ENCODE measurements around the gene RHOH. TPM values are rescaled to one million over a fixed set of nuclear protein-coding genes. Genes with fewer than 3 reads are reported as not detected.
"Not testable (repeated sequence)": the region's sequence is repeated elsewhere in the genome, so short reads cannot be mapped to it uniquely, and the experiment has no call there.

Gene RHOH
- total RNA-seq, 2 donors from 2014 or later, result 1.6 to 2.6 TPM

DNA sequence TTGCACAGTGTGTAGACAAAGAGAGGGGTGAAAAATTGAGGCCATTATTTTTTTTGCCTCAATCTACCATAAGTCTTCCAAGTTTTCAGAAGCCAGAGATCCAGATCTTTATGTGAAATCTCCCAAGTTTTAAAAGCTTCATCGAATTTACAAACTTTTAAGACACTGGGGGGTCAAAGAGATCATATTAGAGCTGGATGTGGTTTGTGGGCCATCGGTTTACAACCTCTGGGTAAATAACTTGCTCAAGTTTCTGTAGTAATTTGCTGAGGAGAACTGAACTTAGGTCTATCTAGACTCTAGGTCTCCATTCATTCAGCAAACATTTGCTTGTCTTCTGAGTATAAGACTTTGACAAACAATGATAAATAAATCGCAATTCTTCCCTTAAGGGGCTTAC, 84.3 kb downstream of the RHOH start:
- Histone ChIP-seq H3K27ac (no peak overlapping the region), H3K9me3 (no peaks in the 10 kb centered on the region), H3K36me3 (no peaks in the 10 kb centered on the region), H3K9ac (ENCODE audit: low read depth in 2 of 2, low read length in 2 of 2) (no peak overlapping the region), H3K4me1 (no peaks in the 10 kb centered on the region), H3K27me3 (no peaks in the 10 kb centered on the region), H3K4me3 (no peak overlapping the region)
- no peak for DNase-seq
- intact Hi-C loops (cut with DNase I), result no loop called here
- no peak for TF ChIP-seq CTCF (IDR thresholded peaks at IDR 0.05)

DNA sequence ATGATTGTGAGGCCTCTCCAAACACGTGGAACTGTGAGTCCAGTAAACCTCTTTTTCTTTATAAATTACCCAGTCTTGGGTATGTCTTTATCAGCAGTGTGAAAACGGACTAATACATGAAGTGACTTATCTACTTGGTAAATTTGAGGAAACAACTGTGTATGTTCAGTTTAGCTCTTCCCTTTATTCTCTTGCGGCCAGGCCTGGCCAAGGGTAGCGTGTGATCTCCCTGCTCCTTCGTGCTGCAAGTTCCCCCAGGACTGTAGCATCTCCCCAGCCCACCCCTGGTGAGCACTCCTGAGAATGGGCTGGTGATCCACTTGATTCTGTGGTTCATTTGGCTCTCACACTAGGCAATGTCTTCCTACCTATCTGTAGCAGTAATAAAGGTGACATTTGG, 85.1 kb downstream of the RHOH start:
- Histone ChIP-seq H3K27me3 (no peaks in the 10 kb centered on the region), H3K36me3 (no peaks in the 10 kb centered on the region), H3K4me3 (no peak overlapping the region), H3K9ac (ENCODE audit: low read depth in 2 of 2, low read length in 2 of 2) (no peak overlapping the region), H3K4me1 (no peaks in the 10 kb centered on the region), H3K9me3 (no peaks in the 10 kb centered on the region), H3K27ac (no peak overlapping the region)
- TF ChIP-seq CTCF (IDR thresholded peaks at IDR 0.05), result no peak
- intact Hi-C loops (cut with DNase I), result no loop called here
- no peak for DNase-seq

- H3K4me1 ChIP-seq; H3K9me3 ChIP-seq; DNase-seq; H3K27me3 ChIP-seq; H3K9ac ChIP-seq (ENCODE audit: low read depth in 2 of 2, low read length in 2 of 2); H3K36me3 ChIP-seq; intact Hi-C loops (cut with DNase I); H3K27ac ChIP-seq; H3K4me3 ChIP-seq: not testable (repeated sequence)
Observed at GRCh38 chr4:40282857-40283256, 86.0 kb downstream of the RHOH start.

- no peak for TF ChIP-seq CTCF (IDR thresholded peaks at IDR 0.05)
- H3K27ac ChIP-seq, result no peak overlapping the region
Observed at GRCh38 chr4:40283413-40283812, 86.6 kb downstream of the RHOH start.

GRCh38 chr4:40283968-40284367, 87.1 kb downstream of the RHOH start:
- Histone ChIP-seq H3K27me3 (no peaks in the 10 kb centered on the region), H3K27ac (no peak overlapping the region), H3K4me1 (no peaks in the 10 kb centered on the region), H3K9ac (ENCODE audit: low read depth in 2 of 2, low read length in 2 of 2) (no peak overlapping the region), H3K4me3 (no peak overlapping the region), H3K9me3 (no peaks in the 10 kb centered on the region), H3K36me3 (no peaks in the 10 kb centered on the region)
- intact Hi-C loops (cut with DNase I), result no loop called here
- TF ChIP-seq CTCF (IDR thresholded peaks at IDR 0.05), result no peak
- no peak for DNase-seq

More at GRCh38 chr4:40283413-40283812, 86.6 kb downstream of the RHOH start:
- DNase-seq, result no peak
- Histone ChIP-seq H3K9ac (ENCODE audit: low read depth in 2 of 2, low read length in 2 of 2) (no peak overlapping the region), H3K36me3 (no peaks in the 10 kb centered on the region), H3K27me3 (no peaks in the 10 kb centered on the region), H3K4me3 (no peak overlapping the region), H3K9me3 (no peaks in the 10 kb centered on the region), H3K4me1 (no peaks in the 10 kb centered on the region)
- intact Hi-C loops (cut with DNase I), result no loop called here

GRCh38 chr4:40285692-40286091, 88.9 kb downstream of the RHOH start:
- intact Hi-C loops (cut with DNase I), result no loop called here
- Histone ChIP-seq H3K4me1 (no peaks in the 10 kb centered on the region), H3K27me3 (no peaks in the 10 kb centered on the region), H3K4me3 (no peak overlapping the region), H3K27ac (no peak overlapping the region), H3K36me3 (no peaks in the 10 kb centered on the region), H3K9me3 (no peaks in the 10 kb centered on the region), H3K9ac (ENCODE audit: low read depth in 2 of 2, low read length in 2 of 2) (no peak overlapping the region)
- TF ChIP-seq CTCF (IDR thresholded peaks at IDR 0.05), result no peak
- DNase-seq, result no peak

Measured in colonic mucosa (tissue), 4 donors.